Prostate gland (tissue), 2 donors: ENCODE results near the gene GUCD1.

Source experiments
- CTCF ChIP-seq, 4 experiments: fragments of 200-600 bp in 2 of 4; fragments of 450-650 bp in 2 of 4; sonication (generic) in 2 of 4; IDR thresholded peaks; 1 replicate in 3 of 4; 2 replicates in 1 of 4; pipeline ENCODE4 v1.5.1; 2016 to 2019; ENCODE audit warnings: antibody characterized with exemption in 4 of 4, mild to moderate bottlenecking in 2 of 4, moderate library complexity in 2 of 4
- POLR2A ChIP-seq: fragments of 450-650 bp; IDR thresholded peaks from one replicate; pipeline ENCODE4 v1.6.1; 2016; ENCODE audit warnings: antibody characterized with exemption, mild to moderate bottlenecking

- TF ChIP-seq POLR2A (no peak), CTCF (IDR thresholded peaks at IDR 0.05) (no peak)
These were observed 11.7 kb downstream of the GUCD1 start for GRCh38 chr22:24543185-24543601.
